IgD-negative memory B cell (primary cell): ENCODE measurements around the gene HEPHL1. TPM values are rescaled to one million over a fixed set of nuclear protein-coding genes. Genes with fewer than 3 reads are reported as not detected.
"Not testable (repeated sequence)": the region's sequence is repeated elsewhere in the genome, so short reads cannot be mapped to it uniquely, and the experiment has no call there.

Experiments
- H3K27ac Mint-ChIP-seq, 3 donors: one replicate each; pipeline ENCODE4 v1.8.0; 2020 to 2022; ENCODE audit warnings: mild to moderate bottlenecking in 3 of 3, mixed read lengths in 3 of 3, moderate library complexity in 1 of 3
- H3K27me3 Mint-ChIP-seq: one replicate; pipeline ENCODE4 v1.8.0; 2021; ENCODE audit warnings: mixed read lengths
- H3K36me3 Mint-ChIP-seq: one replicate; pipeline ENCODE4 v1.8.0; 2020; ENCODE audit warnings: mild to moderate bottlenecking, mixed read lengths
- H3K4me1 Mint-ChIP-seq, 3 donors: one replicate each; pipeline ENCODE4 v1.8.0; 2020 to 2022; ENCODE audit warnings: mixed read lengths in 3 of 3, mild to moderate bottlenecking in 1 of 3
- H3K4me3 Mint-ChIP-seq, 4 donors: one replicate each; pipeline ENCODE4 v1.8.0; 2020 to 2022; ENCODE audit warnings: mild to moderate bottlenecking in 4 of 4, mixed read lengths in 4 of 4, moderate library complexity in 3 of 4
- H3K9me3 Mint-ChIP-seq, 3 donors: one replicate each; pipeline ENCODE4 v1.8.0; 2020 to 2021; ENCODE audit warnings: mixed read lengths in 3 of 3, mild to moderate bottlenecking in 1 of 3
- polyA plus RNA-seq: library from polyadenylated mRNA; unstranded; fragments of 300-500 nt; fragmentation: Illumina TruSeq; gene quantifications from one replicate; pipeline ENCODE4 v1.2.3, GENCODE V29; 2021

Gene HEPHL1
- polyA plus RNA-seq, 1 donor from 2014 or later: 0.04 TPM

- H3K36me3 Mint-ChIP-seq: peaks cover 11% of the 10 kb centered on the region
- peak overlapping the region in 1 of 3 donors; percentile 6 for H3K27ac Mint-ChIP-seq
- H3K27me3 Mint-ChIP-seq: no peaks in the 10 kb centered on the region
These were observed 130.9 kb downstream of the HEPHL1 start for GRCh38 chr11:94151903-94152677.

GRCh38 chr11:94152678-94153065, 131.5 kb downstream of the HEPHL1 start:
- Mint-ChIP-seq H3K27ac (peak overlapping the region in 1 of 3 donors; percentile 65), H3K27me3 (no peaks in the 10 kb centered on the region), H3K36me3 (peaks cover 11% of the 10 kb centered on the region), H3K4me3 (peak overlapping the region in 1 of 4 donors; percentile 31), H3K9me3 (no peaks in the 10 kb centered on the region), H3K4me1 (peaks cover 27 to 60% (median 41%) of the 10 kb centered on the region in 3 donors)

More at GRCh38 chr11:94151903-94152677, 130.9 kb downstream of the HEPHL1 start:
- peaks cover 33 to 63% (median 46%) of the 10 kb centered on the region in 3 donors for H3K4me1 Mint-ChIP-seq
- H3K9me3 Mint-ChIP-seq: no peaks in the 10 kb centered on the region
- no peak overlapping the region for H3K4me3 Mint-ChIP-seq

- Mint-ChIP-seq H3K4me1 (peaks cover 25 to 54% (median 37%) of the 10 kb centered on the region in 3 donors), H3K9me3 (no peaks in the 10 kb centered on the region), H3K27me3 (no peaks in the 10 kb centered on the region), H3K36me3 (peaks cover 11% of the 10 kb centered on the region), H3K27ac (peak overlapping the region in 2 of 3 donors; percentile 21 to 65), H3K4me3 (peak overlapping the region in 1 of 4 donors; percentile 19)
These were observed 132.2 kb downstream of the HEPHL1 start for GRCh38 chr11:94153320-94153719.

GRCh38 chr11:94154095-94154856, 133.1 kb downstream of the HEPHL1 start:
- no peaks in the 10 kb centered on the region for H3K27me3 Mint-ChIP-seq
- H3K27ac Mint-ChIP-seq: no peak overlapping the region
- peaks cover 0 to under 1% (median 0%) of the 10 kb centered on the region in 3 donors for H3K9me3 Mint-ChIP-seq
- peaks cover 20 to 46% (median 35%) of the 10 kb centered on the region in 3 donors for H3K4me1 Mint-ChIP-seq
- H3K36me3 Mint-ChIP-seq: peaks cover 12% of the 10 kb centered on the region
- H3K4me3 Mint-ChIP-seq: no peak overlapping the region

GRCh38 chr11:94157339-94157738, 136.2 kb downstream of the HEPHL1 start:
- H3K27ac Mint-ChIP-seq, H3K4me3 Mint-ChIP-seq, H3K9me3 Mint-ChIP-seq, H3K27me3 Mint-ChIP-seq: not testable (repeated sequence)
- Mint-ChIP-seq H3K36me3 (peaks cover 23% of the 10 kb centered on the region), H3K4me1 (peaks cover 11 to 34% (median 25%) of the 10 kb centered on the region in 3 donors)

Other genes with a start within 250 kb of the HEPHL1 start
- gene MED17, start 237.1 kb upstream of the HEPHL1 start, polyA plus RNA-seq: 25.8 TPM
- gene VSTM5, start 170.7 kb upstream of the HEPHL1 start, polyA plus RNA-seq: 0.06 TPM
- 10.0 TPM for gene PANX1, start 107.5 kb downstream of the HEPHL1 start, polyA plus RNA-seq